ENCODE results near the gene TRMT10B.
"Not testable (repeated sequence)": the region's sequence is repeated elsewhere in the genome, so short reads cannot be mapped to it uniquely, and the experiment has no call there.

Gene TRMT10B

DNA sequence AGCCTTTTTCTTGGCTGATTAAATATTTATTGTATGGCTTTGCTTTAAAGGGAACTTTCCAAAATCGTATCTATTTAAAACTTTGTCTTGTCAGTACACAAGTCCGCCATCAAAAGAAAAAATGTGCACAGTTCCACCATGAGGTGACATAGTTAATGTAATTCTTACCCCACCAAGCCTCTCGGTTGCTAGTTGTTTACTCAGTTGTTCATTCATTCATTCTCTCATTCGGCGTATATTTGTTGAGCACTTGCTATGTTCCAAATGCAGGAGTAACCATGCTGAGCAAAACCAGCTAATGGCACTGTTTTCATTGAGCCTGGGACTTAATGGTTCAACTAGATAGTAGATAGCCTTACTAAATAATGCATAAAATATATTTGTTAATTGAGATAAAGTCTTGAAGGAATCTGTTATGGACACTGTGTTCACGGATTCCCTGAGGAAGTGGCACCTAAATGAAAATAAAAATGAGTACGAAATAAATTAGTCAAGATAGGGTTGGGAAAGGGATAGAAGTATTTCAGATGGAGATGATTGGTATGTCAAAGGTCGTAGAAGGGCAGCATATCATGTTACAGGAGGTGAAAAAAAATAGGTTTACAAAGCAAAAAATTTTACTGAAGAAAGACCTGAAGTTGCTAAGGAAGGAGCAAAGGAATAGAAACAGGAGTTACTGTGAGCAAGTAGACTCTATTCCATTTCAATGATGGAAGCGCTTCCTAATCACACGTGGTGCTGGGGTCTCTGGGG, 48.5 kb downstream of the TRMT10B start:
- no peak for DNase-seq

DNA sequence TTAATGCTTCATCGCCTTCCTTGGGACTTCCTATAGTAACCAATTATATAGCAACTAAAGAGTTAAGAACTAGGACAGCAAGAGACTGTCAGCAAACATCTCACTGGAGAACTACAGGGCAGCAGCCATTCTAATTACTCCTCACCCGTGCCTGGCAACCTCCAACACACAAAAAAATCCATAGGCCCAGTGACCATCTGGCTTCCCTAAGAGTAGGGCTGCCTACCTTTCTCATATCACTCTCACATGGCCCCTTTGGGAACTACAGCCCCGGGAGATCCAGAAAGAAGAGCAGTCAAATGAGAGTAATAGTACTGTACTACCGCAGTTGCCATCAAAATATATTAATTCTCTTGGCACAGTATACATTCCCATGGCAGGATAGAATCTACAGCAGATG, 52.7 kb downstream of the TRMT10B start:
- no peak for DNase-seq

DNA sequence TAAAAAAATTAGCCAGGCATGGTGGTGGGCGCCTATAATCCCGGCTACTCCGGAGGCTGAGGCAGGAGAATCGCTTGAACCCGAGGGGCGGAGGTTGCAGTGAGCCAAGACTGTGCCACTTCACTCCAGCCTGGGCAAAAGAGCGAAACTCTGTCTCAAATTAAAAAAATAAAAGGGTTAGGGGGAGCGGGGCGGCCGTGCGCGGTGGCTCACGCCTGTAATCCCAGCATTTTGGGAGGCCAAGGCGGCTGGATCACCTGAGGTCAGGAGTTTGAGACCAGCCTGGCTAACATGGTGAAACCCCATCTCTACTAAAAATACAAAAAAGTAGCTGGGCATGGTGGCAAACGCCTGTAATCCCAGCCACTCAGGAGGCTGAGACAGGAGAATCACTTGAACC, 56.1 kb downstream of the TRMT10B start:
- not testable (repeated sequence) for DNase-seq

DNA sequence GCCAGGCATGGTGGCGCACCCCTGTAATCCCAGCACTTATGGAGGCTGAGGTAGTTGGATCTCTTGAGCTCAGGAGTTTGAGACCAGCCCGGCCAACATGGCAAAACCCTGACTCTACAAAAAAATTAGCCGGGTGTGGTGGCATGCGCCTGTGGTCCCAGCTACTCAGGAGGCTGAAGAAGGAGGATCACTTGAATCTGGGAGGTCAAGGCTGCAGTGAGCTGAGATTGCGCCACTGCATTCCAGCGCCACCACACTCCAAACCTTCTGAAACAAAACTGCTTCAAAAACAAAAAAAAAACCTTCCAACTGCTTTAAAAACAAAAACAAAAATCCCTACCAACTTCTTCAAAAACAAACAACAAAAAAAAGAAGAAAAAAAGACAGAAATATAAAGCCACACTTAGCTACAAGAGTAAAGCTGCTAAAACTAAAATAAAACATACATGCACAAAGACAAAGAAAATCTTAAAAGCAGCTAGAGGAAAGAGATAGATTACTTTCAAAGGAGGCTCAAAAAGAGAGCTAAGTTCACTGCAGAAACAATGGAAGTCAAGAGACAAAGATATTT, 58.4 kb downstream of the TRMT10B start:
- no peak for DNase-seq

DNA sequence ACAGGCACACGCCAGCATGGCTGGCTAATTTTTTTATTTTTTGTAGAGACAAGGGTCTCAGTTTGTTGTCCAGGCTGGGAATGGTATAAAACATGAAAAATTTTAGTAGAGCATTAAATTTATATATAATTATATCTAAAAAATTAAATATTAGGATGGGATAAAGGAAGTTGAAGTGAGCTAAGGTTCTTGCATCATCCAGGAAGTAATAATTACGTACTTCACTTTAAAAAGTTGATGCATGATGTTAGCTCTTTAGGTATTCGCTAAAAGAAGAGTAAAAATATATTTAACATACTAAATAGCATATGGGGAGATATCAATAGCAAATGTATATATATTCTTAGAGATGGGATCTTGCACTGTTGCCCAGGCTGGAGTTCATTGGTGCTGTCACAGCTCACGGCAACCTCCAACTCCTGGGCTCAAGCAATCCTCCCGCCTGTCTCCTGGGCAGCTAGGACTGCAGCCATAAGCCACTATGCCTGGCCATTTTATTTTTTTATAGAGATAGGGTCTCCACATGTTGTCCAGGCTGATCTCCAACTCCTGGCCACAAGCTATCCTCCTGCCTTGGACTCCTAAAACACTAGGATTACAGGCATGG, 59.3 kb downstream of the TRMT10B start:
- no peak for DNase-seq

DNA sequence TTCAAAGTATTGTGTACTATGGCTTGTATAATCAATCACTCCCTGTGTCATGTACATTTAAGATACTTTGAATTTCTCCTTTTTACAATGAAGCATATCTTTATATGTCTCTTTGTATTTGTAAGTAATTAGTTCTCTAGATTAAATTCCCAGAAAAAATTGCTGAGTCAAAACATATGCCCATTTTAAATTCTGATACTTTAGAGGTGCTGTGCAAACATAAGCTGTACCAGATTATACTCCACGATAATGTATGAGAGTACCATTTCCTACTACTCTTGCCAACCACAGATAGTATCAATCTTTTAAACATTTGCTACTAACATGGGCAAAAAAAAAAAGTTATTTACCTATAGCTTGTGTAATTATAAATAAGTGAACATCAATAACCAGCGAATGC, 65.2 kb downstream of the TRMT10B start:
- no peak for DNase-seq

DNA sequence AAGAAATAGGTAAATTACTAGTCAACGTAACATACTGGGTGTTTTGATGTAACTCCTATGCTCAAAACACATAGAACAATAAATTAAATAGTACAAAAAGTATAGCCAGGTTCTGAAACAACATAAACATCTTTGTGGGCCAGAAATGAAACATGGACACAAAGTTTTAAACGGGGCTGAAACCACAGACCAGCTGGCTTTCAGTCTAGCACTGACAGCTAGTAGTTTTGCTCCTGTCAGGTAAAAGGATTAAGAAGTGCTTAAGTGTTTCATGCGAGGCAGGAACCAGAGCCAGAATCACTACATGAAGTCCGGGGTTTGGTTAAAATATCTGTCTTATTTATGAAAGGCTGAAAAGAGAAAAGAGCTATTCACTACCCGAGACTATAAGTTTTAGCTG, 66.5 kb downstream of the TRMT10B start:
- no peak for DNase-seq

DNA sequence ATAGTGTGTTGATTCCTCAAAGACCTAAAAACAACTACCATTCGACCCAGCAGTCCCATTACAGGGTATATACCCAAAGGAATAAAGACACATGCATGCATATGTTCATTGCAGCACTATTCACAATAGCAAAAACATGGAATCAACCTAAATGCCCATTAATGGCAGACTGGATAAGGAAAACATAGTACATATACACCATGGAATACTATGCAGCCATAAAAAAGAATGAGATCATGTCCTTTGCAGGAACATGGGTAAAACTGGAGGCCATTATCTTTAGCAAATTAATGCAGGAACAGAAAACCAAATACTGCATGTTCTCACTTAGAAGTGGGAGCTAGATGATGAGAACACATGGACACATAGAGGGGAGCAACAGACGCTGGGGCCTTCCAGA, 71.6 kb downstream of the TRMT10B start:
- not testable (repeated sequence) for DNase-seq

DNA sequence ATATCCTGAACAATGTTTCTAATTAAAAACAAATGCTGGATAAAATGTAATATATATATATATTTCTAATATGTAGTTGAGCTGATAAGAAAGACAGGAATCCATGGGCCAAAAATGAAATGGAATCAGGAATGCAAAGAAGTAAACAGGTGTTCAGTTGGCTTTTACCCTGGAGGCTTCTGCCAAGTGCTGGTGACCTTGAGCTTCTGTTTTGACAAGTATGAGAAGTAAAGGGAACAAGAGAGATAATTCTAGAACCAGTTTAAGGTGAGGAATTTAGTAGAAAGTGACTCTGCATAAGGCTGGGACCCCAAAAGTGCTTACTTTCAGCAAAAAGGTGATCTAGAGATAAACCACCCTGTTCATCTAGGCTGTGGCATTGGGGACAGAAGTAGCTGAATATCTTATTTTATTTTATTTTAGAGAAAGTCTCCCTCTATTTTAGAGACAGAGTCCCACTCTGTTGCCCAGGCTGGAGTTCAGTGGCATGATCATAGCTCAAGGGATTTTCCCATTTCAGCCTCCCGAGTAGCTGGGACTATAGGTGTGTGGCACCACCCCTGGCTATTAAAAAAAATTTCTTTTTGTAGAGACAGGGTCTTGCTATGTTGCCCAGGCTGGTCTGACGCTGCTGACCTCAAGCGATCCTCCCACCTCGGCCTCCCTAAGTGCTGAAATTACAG, 74.0 kb downstream of the TRMT10B start:
- DNase-seq: no peak

All from CD4-positive, alpha-beta T cell treated with Interferon gamma for 1 hour (primary cell).